ENCODE results near the gene RBP3.

Gene RBP3

GRCh38 chr10:47339186-47339735 is 8.9 kb upstream of the RBP3 start:
- Histone ChIP-seq H3K27me3 (replicated peaks) (no peaks in the 10 kb centered on the region), H3K36me3 (replicated peaks) (no peaks in the 10 kb centered on the region), H3K4me3 (ENCODE audit: low read depth, low read length) (no peak overlapping the region), H3K27ac (no peak overlapping the region)
- no peak for TF ChIP-seq CTCF (IDR thresholded peaks at IDR 0.05; ENCODE audit: low read depth, low read length, missing control alignments)
- DNase-seq, result no peak
- in situ Hi-C loops (cut with HindIII; ENCODE audit: low pct_ligation_motif_present, low sequenced_read_pairs), result no loop called here

- in situ Hi-C loops (cut with HindIII; ENCODE audit: low pct_ligation_motif_present, low sequenced_read_pairs), result no loop called here
- Histone ChIP-seq H3K36me3 (replicated peaks) (no peaks in the 10 kb centered on the region), H3K4me3 (ENCODE audit: low read depth, low read length) (no peak overlapping the region), H3K27ac (no peak overlapping the region), H3K27me3 (replicated peaks) (no peaks in the 10 kb centered on the region)
- no peak for TF ChIP-seq CTCF (IDR thresholded peaks at IDR 0.05; ENCODE audit: low read depth, low read length, missing control alignments)
- DNase-seq, result no peak
Measured at GRCh38 chr10:47339759-47340607, 8.2 kb upstream of the RBP3 start.

- TF ChIP-seq CTCF (IDR thresholded peaks at IDR 0.05; ENCODE audit: low read depth, low read length, missing control alignments), result peak; percentile 97
- in situ Hi-C loops (cut with HindIII; ENCODE audit: low pct_ligation_motif_present, low sequenced_read_pairs), result no loop called here
- Histone ChIP-seq H3K27ac (no peak overlapping the region), H3K4me3 (ENCODE audit: low read depth, low read length) (no peak overlapping the region), H3K36me3 (replicated peaks) (no peaks in the 10 kb centered on the region), H3K27me3 (replicated peaks) (no peaks in the 10 kb centered on the region)
- DNase-seq, result peak; percentile 60
Measured at GRCh38 chr10:47340608-47341170, 7.5 kb upstream of the RBP3 start.

GRCh38 chr10:47344996-47345870 is 2.9 kb upstream of the RBP3 start:
- TF ChIP-seq CTCF (IDR thresholded peaks at IDR 0.05; ENCODE audit: low read depth, low read length, missing control alignments), result no peak
- no peak for DNase-seq
- Histone ChIP-seq H3K36me3 (replicated peaks) (no peaks in the 10 kb centered on the region), H3K27me3 (replicated peaks) (no peaks in the 10 kb centered on the region), H3K27ac (no peak overlapping the region), H3K4me3 (ENCODE audit: low read depth, low read length) (no peak overlapping the region)
- in situ Hi-C loops (cut with HindIII; ENCODE audit: low pct_ligation_motif_present, low sequenced_read_pairs), result no loop called here

GRCh38 chr10:47346581-47347302 is 1.4 kb upstream of the RBP3 start:
- H3K4me3 ChIP-seq (ENCODE audit: low read depth, low read length), result no peak overlapping the region
- DNase-seq, result no peak
- H3K27ac ChIP-seq, result no peak overlapping the region
- in situ Hi-C loops (cut with HindIII; ENCODE audit: low pct_ligation_motif_present, low sequenced_read_pairs), result no loop called here
- no peaks in the 10 kb centered on the region for H3K36me3 ChIP-seq (replicated peaks)
- no peaks in the 10 kb centered on the region for H3K27me3 ChIP-seq (replicated peaks)
- no peak for TF ChIP-seq CTCF (IDR thresholded peaks at IDR 0.05; ENCODE audit: low read depth, low read length, missing control alignments)
